Mucosa of rectum (tissue), 2 donors: Measurements from ENCODE around the gene CT47C1.
A peak's percentile ranks its signal among the peaks of the same experiment; 100 is the strongest.

Experiments
- H3K27ac ChIP-seq, 2 donors: one replicate each; pipeline ENCODE4 v1.7.0; 2013; ENCODE audit warnings: inconsistent platforms in 2 of 2, low read depth in 2 of 2, low read length in 2 of 2
- H3K27me3 ChIP-seq, 2 donors: one replicate each; pipeline ENCODE4 v1.7.0; 2013; ENCODE audit warnings: low read length in 2 of 2; ENCODE audit not compliant: control insufficient read depth in 2 of 2, insufficient read depth in 2 of 2
- H3K36me3 ChIP-seq, 2 donors: one replicate each; pipeline ENCODE4 v1.7.0; 2013; ENCODE audit warnings: low read length in 2 of 2; ENCODE audit not compliant: control insufficient read depth in 2 of 2, insufficient read depth in 2 of 2
- H3K4me1 ChIP-seq, 2 donors: one replicate each; pipeline ENCODE4 v1.7.0; 2013; ENCODE audit warnings: low read length in 2 of 2, mild to moderate bottlenecking in 1 of 2; ENCODE audit not compliant: control insufficient read depth in 2 of 2, insufficient read depth in 2 of 2
- H3K4me3 ChIP-seq, 2 donors: one replicate each; pipeline ENCODE4 v1.7.0; 2013; ENCODE audit warnings: low read length in 2 of 2
- H3K9ac ChIP-seq, 2 donors: one replicate each; pipeline ENCODE4 v1.7.0; 2013; ENCODE audit warnings: low read length in 2 of 2, low read depth in 1 of 2, mild to moderate bottlenecking in 1 of 2
- H3K9me3 ChIP-seq, 2 donors: one replicate each; pipeline ENCODE4 v1.7.0; 2013; ENCODE audit warnings: low read length in 2 of 2; ENCODE audit not compliant: control insufficient read depth in 2 of 2
- donor health status: healthy.
- donor health status: Normal muscosa, but diverticular disease.

Gene CT47C1

DNA sequence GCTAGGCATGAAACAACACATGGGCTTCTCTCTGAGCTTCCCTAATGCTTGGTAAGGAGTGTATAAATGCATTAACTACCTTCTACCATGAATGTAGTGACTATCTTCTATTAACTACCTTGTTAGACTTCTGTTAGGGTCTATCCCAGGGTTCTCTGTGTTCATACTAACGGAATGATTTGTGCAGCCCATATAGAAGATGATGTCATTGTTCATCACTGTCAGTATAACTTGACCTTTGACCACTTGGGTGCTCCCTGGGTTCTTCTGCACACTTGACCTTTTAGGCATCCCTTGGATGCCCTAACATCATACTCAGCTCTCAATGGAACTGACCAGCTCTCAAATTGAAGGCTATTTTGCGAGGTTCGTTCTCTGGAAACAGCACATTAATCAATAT is 30.8 kb upstream of the CT47C1 start:
- Histone ChIP-seq H3K9me3 (no peaks in the 10 kb centered on the region), H3K4me3 (no peak overlapping the region), H3K27ac (peak overlapping the region in 1 of 2 donors; percentile 46), H3K36me3 (no peaks in the 10 kb centered on the region), H3K27me3 (no peaks in the 10 kb centered on the region), H3K9ac (no peak overlapping the region), H3K4me1 (peaks cover 0 to 5% of the 10 kb centered on the region in 2 donors)

DNA sequence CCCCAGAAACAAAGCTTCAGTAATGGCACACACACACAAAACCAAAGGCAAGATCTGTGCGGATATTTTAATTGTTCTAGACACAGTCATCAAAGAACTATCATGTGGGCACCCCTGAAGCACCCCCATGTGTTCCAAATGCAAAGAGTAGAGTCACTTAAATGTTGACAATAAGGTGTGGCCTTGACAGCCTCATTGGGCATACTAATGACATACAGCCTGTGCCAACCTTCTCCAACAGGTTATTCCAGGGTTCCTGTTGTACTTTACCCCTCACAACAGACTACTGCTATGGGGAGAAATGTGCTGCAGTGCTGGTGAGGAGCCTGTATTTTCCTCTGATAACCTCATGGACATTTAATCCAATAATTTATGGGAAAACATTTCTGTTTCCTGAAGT is 29.8 kb upstream of the CT47C1 start:
- H3K27ac ChIP-seq, result no peak overlapping the region
- H3K36me3 ChIP-seq, result no peaks in the 10 kb centered on the region
- no peaks in the 10 kb centered on the region for H3K27me3 ChIP-seq
- no peak overlapping the region for H3K9ac ChIP-seq
- no peaks in the 10 kb centered on the region for H3K9me3 ChIP-seq
- H3K4me3 ChIP-seq, result no peak overlapping the region
- peaks cover 0 to 5% of the 10 kb centered on the region in 2 donors for H3K4me1 ChIP-seq

GRCh38 chrX:119045884-119046283 is 26.9 kb upstream of the CT47C1 start:
- peaks cover 0 to 3% of the 10 kb centered on the region in 2 donors for H3K4me1 ChIP-seq
- H3K27me3 ChIP-seq, result no peaks in the 10 kb centered on the region
- no peaks in the 10 kb centered on the region for H3K9me3 ChIP-seq
- H3K4me3 ChIP-seq, result no peak overlapping the region
- no peak overlapping the region for H3K9ac ChIP-seq
- no peaks in the 10 kb centered on the region for H3K36me3 ChIP-seq
- H3K27ac ChIP-seq, result no peak overlapping the region

DNA sequence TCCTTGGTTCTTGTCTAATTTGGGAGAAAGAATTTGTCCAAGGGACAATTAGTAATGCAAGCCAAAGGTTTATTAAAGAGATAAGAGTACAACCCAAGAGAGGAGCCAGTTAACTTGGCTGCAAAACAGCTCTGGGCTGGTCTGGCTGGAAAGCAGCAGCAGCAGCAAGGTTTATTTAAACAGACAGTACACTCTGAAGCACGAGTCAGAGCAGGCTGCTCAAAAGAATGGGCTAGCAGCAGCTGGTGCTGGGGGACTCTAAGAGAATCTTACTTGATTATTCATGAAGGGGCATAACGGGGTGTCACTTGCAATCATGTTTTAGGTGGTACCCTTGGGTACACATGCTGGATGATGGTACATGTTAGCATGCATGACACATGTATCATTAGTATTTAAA is 17.1 kb upstream of the CT47C1 start:
- Histone ChIP-seq H3K27me3 (peaks cover 3 to 4% of the 10 kb centered on the region in 2 donors), H3K4me1 (no peaks in the 10 kb centered on the region), H3K9ac (no peak overlapping the region), H3K9me3 (no peaks in the 10 kb centered on the region), H3K36me3 (no peaks in the 10 kb centered on the region), H3K4me3 (no peak overlapping the region), H3K27ac (no peak overlapping the region)

- Histone ChIP-seq H3K27me3 (no peaks in the 10 kb centered on the region), H3K9me3 (no peaks in the 10 kb centered on the region)
These were observed 9.9 kb upstream of the CT47C1 start for GRCh38 chrX:119062750-119063374.

GRCh38 chrX:119063428-119063827 is 9.4 kb upstream of the CT47C1 start:
- peaks cover 0 to 2% of the 10 kb centered on the region in 2 donors for H3K27me3 ChIP-seq
- no peaks in the 10 kb centered on the region for H3K9me3 ChIP-seq
- no peaks in the 10 kb centered on the region for H3K36me3 ChIP-seq
- H3K27ac ChIP-seq, result no peak overlapping the region
- no peak overlapping the region for H3K9ac ChIP-seq
- H3K4me1 ChIP-seq, result no peaks in the 10 kb centered on the region
- H3K4me3 ChIP-seq, result no peak overlapping the region

More at GRCh38 chrX:119062750-119063374, 9.9 kb upstream of the CT47C1 start:
- H3K4me3 ChIP-seq, result no peak overlapping the region
- no peak overlapping the region for H3K27ac ChIP-seq
- H3K4me1 ChIP-seq, result no peaks in the 10 kb centered on the region
- H3K9ac ChIP-seq, result no peak overlapping the region
- H3K36me3 ChIP-seq, result no peaks in the 10 kb centered on the region

DNA sequence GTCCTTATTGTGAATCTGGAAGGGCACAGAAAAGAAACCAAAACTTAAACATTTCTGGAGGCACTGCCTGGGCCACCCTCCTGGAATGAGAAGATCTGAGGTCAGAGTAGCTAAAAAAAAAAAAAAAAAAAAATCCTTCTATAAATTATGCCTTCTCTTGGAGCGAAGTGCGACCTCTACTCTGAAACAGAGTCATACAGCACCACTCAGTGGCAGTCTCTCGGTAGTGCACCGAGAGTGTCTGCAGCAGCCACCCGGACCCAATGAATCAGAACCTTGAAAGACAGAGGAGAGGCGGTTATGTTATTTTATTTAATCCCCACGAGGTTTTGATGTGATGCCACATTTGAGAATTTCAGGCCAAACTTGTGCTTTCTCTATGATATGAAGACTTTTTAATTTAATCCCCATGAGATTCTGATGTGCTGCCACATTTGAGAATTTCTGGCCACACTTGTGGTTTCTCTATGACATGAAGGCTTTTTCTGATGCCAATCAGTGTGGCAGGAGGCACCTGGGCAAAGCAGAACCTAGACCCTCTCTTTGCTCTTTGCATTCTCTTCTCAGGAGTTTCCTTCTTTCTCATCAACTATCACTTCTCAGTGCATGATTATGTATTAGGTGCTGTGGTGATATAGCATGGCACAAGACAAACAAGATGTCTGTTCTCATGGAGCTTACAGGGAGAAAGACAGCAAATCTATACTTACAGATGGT is 5.6 kb upstream of the CT47C1 start:
- H3K27me3 ChIP-seq, result peaks cover 3 to 9% of the 10 kb centered on the region in 2 donors
- no peaks in the 10 kb centered on the region for H3K9me3 ChIP-seq
- H3K9ac ChIP-seq, result no peak overlapping the region
- no peaks in the 10 kb centered on the region for H3K4me1 ChIP-seq
- no peak overlapping the region for H3K4me3 ChIP-seq
- no peak overlapping the region for H3K27ac ChIP-seq
- H3K36me3 ChIP-seq, result no peaks in the 10 kb centered on the region

DNA sequence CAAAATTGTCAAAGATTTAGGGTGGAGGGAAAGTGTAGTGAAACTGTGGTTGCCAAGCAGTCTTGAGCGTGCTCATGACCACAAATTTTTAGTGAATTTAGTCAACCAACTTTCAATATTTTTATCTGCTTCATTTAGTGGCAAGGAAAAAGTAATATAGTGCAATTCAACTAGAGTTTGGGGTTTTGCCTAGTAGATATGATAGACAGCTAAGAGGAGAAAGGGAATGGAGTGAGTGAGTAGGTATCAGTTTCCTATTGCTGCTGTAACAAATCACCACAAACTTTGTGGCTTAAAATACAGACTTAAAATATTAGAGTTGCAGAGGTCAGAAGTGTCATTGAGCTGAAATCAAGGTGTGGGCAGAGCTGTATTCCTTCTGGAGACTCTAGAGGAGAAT is 3.7 kb upstream of the CT47C1 start:
- H3K27ac ChIP-seq, result no peak overlapping the region
- H3K9ac ChIP-seq, result no peak overlapping the region
- peaks cover 3 to 9% of the 10 kb centered on the region in 2 donors for H3K27me3 ChIP-seq
- H3K9me3 ChIP-seq, result no peaks in the 10 kb centered on the region
- no peaks in the 10 kb centered on the region for H3K36me3 ChIP-seq
- no peak overlapping the region for H3K4me3 ChIP-seq
- no peaks in the 10 kb centered on the region for H3K4me1 ChIP-seq

- H3K27me3 ChIP-seq, result peaks cover 3 to 9% of the 10 kb centered on the region in 2 donors
- H3K4me1 ChIP-seq, result no peaks in the 10 kb centered on the region
- no peaks in the 10 kb centered on the region for H3K9me3 ChIP-seq
- H3K9ac ChIP-seq, result no peak overlapping the region
- H3K27ac ChIP-seq, result no peak overlapping the region
- no peaks in the 10 kb centered on the region for H3K36me3 ChIP-seq
- H3K4me3 ChIP-seq, result no peak overlapping the region
These were observed 3.0 kb upstream of the CT47C1 start for GRCh38 chrX:119069762-119070161.

- H3K9me3 ChIP-seq, result no peaks in the 10 kb centered on the region
- peaks cover 3 to 9% of the 10 kb centered on the region in 2 donors for H3K27me3 ChIP-seq
- H3K4me3 ChIP-seq, result no peak overlapping the region
- no peaks in the 10 kb centered on the region for H3K36me3 ChIP-seq
- no peaks in the 10 kb centered on the region for H3K4me1 ChIP-seq
- H3K27ac ChIP-seq, result no peak overlapping the region
- no peak overlapping the region for H3K9ac ChIP-seq
These were observed 1.4 kb upstream of the CT47C1 start for GRCh38 chrX:119071381-119071780.
